ENCODE measurements around the gene DCC. TPM values are rescaled to one million over a fixed set of nuclear protein-coding genes. Genes with fewer than 3 reads are reported as not detected.
A peak's percentile ranks its signal among the peaks of the same experiment; 100 is the strongest.

DCC gene
- total RNA-seq, 1 experiment from 2014 or later = 0.08 TPM

DNA sequence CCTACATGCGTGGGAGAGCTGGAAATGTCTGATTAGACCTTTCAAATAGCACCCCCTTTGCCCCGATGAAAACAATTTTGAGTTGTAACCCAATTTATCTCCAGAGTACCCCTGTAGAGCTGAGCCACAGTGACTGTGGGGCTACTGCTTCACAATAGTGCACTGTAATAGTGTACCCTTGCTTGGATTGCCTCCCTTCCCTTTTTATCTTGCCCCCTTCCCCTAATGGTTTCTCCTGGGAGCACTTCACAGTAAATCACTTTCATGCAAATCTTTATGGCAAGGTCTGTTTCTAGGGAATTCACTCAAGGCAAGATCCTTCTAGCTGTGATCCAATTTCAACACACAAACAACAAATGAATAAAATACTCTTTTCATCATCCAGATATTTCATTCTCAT lies 1196.9 kb downstream of the DCC start:
- no peak for DNase-seq (ENCODE audit: low read depth, low spot score)
- in situ Hi-C loops (cut with HindIII; ENCODE audit: low pct_unique_long_range_greater_than_20kb, low sequenced_read_pairs) = no loop called here

- DNase-seq (ENCODE audit: low read depth, low spot score) = peak; percentile 95
- in situ Hi-C loops (cut with HindIII; ENCODE audit: low pct_unique_long_range_greater_than_20kb, low sequenced_read_pairs) = no loop called here
Measured at GRCh38 chr18:53541924-53542323, 1201.9 kb downstream of the DCC start.

DNA sequence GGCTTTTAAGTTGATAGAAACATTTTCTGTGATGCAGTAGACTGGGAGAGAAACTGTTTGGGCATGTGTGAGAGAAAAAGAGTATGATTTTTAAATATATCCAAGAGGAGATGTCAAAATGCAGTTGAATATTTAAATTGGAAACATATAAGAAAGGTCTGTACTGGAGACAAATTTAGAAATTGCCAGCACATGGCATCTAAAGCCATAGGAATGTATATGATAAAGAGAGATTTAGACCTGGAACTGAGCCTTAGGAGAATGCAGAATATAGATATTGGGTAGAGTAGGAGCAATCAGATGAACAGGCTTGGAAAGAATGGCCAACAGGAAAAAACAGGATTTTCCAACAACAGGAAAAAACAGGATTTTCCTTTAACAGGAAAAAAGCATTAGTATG lies 1203.7 kb downstream of the DCC start:
- no peak for DNase-seq (ENCODE audit: low read depth, low spot score)
- in situ Hi-C loops (cut with HindIII; ENCODE audit: low pct_unique_long_range_greater_than_20kb, low sequenced_read_pairs) = no loop called here

DNA sequence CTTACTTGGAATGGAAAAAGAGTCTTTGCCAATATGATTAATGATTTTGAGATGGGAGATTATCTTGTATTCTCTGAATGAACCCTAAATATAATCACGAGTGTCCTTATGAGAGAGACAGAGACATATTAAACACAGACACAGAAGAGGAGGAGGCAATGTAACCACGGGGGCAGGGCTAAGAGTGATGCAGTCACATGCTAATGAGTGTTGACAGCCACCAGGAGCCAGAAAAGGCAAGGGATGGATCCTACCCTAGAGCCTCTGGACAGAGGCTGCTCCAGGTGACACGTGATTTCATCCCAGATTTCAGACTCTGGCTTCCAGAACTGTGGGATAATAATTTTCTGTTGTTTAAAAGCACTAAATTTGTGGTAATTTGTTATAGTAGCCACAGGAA lies 1204.9 kb downstream of the DCC start:
- DNase-seq (ENCODE audit: low read depth, low spot score) = peak; percentile 32
- in situ Hi-C loops (cut with HindIII; ENCODE audit: low pct_unique_long_range_greater_than_20kb, low sequenced_read_pairs) = no loop called here

DNA sequence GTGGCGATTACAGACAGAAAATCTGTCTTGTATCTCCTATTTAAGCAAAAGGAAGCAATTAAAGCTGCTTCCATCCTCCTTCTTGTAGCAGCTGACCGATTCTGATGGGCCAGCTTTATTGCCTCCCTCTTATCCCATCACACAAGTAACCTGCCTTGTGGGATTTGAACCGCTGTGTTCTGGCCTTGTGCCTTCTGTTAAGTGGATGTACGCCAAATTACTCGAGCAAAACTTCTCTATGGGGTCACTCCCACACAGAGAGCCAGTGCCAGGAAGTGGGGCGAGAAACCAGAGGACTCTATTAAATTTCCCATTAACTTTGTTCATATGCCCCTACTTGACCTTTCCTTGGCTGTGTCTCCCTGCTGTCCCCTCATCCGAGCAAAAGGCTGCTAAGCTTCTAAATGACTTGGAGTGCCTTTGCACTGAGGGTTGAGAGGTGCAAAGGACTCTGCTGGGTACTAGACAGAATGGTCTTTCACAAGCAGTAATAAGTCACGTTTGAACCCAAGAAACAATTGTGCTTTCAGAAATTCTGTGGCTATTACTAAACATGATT lies 1212.0 kb downstream of the DCC start:
- DNase-seq (ENCODE audit: low read depth, low spot score) = no peak
- in situ Hi-C loops (cut with HindIII; ENCODE audit: low pct_unique_long_range_greater_than_20kb, low sequenced_read_pairs) = no loop called here

- DNase-seq (ENCODE audit: low read depth, low spot score) = peak; percentile 18
- in situ Hi-C loops (cut with HindIII; ENCODE audit: low pct_unique_long_range_greater_than_20kb, low sequenced_read_pairs) = no loop called here
Measured at GRCh38 chr18:53553030-53553429, 1213.0 kb downstream of the DCC start.

DNA sequence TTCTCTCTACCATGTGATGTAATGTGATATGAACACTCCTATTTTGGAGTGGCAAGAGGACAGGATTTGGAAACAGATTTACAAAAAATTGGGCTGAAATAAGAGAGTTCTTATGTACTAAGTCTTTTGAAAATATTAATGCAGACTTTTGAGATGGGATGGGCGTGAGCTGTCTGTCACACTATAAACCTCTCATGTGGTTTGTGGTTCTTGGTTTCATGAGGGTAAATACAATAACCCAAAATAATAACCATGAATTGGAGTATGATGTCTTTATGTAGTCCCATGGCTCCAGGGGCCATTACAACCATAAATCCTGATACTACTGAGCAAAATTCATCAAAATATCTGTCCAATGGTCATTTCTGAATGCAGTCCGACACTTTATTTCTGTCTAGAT lies 1216.5 kb downstream of the DCC start:
- in situ Hi-C loops (cut with HindIII; ENCODE audit: low pct_unique_long_range_greater_than_20kb, low sequenced_read_pairs) = no loop called here
- no peak for DNase-seq (ENCODE audit: low read depth, low spot score)

DNA sequence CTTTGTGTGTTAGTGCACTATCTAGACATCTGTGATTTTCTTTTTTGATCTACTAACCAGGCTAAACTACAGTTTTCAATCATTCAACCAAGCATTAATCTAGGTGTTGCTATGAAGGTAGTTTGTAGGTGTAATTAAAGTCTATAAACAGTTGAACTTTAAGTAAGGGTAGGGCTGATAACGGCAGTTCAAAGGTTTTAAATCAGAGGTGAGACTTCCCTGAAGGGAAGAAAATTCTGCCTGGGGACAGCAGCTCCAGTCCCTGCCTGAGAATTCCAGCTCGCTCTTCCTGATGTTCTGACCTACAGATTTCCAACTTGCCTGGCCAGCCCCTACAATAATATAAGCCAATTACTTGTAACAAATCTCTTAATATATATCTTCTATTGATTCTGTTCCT lies 1220.5 kb downstream of the DCC start:
- in situ Hi-C loops (cut with HindIII; ENCODE audit: low pct_unique_long_range_greater_than_20kb, low sequenced_read_pairs) = no loop called here
- no peak for DNase-seq (ENCODE audit: low read depth, low spot score)

DNA sequence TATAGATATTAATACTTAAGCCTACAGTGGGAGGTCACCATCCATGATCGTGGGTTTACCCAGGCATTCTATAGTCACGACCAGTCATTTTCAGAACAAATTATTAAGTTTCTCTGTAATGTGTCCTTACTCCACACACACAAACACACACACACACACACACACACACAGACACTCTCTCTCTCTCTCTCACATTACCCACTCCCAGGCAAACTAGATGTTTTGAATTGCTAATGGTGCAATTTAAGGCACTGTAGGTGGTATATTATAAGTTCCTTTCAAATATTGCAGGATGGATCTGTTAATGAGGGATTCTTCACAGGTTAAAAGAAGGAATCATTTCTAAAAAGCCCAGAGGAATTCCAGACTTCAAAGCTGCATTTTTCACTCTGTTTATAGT lies 1226.6 kb downstream of the DCC start:
- DNase-seq (ENCODE audit: low read depth, low spot score) = no peak
- in situ Hi-C loops (cut with HindIII; ENCODE audit: low pct_unique_long_range_greater_than_20kb, low sequenced_read_pairs) = no loop called here

- DNase-seq (ENCODE audit: low read depth, low spot score) = peak; percentile 75
- in situ Hi-C loops (cut with HindIII; ENCODE audit: low pct_unique_long_range_greater_than_20kb, low sequenced_read_pairs) = no loop called here
Measured at GRCh38 chr18:53567929-53568574, 1228.1 kb downstream of the DCC start.

Small RNA genes within 50 kb of the gene (small RNA-seq; reads per million reads assigned to genes)
- gene AC011155.1 = 0 to 0.02 reads per million in 2 experiments
- 0 reads per million in 2 experiments for gene MIR4528
